Endothelial cell of umbilical vein (primary cell): ENCODE data around the gene HCLS1. TPM values are rescaled to one million over a fixed set of nuclear protein-coding genes. Genes with fewer than 3 reads are reported as not detected.

ENCODE experiments used
- BruUV-seq: library from RNA; stranded (reverse); fragments of 400-500 nt; replicated peaks from 2 replicates; lab custom pipeline; 2021; lab: Mats Ljungman, UMichigan
- CTCF ChIA-PET: fragments of 300-600, 350-600 bp; sonication (Branson Sonifier 250); formaldehyde crosslinking; loops from one replicate; lab custom pipeline; 2021; ENCODE audit warnings: antibody characterized with exemption, inconsistent platforms; lab: Charles Lee
- POLR2A ChIA-PET: fragments of 300-600, 350-600 bp; sonication (Branson Sonifier 250); formaldehyde crosslinking; loops from one replicate; lab custom pipeline; 2021; ENCODE audit warnings: antibody characterized with exemption, inconsistent platforms; lab: Charles Lee
- DNase-seq: peaks from one replicate; pipeline ENCODE4 v3.0.0-alpha.2; 2011; ENCODE audit warnings: low read depth, low spot score
- FAIRE-seq: peaks from 2 replicates; lab custom pipeline; 2011; peaks lifted over from hg19 to GRCh38; lab: Jason Lieb, UNC
- H2AFZ ChIP-seq: 2 replicates; pipeline ENCODE4 v1.6.0; 2012; ENCODE audit warnings: low read depth, low read length, control low read depth, inconsistent platforms
- H3K27ac ChIP-seq: 2 replicates; pipeline ENCODE4 v1.5.1; 2011; ENCODE audit warnings: low read depth, mild to moderate bottlenecking, control low read depth, low read length, moderate library complexity; ENCODE audit not compliant: insufficient read depth
- H3K27me3 ChIP-seq, 2 experiments: 2 replicates each; pipeline versions ENCODE4 v1.6.0 to v1.6.1; 2011; ENCODE audit warnings: low read length in 2 of 2, mixed read lengths in 1 of 2; ENCODE audit not compliant: control insufficient read depth in 2 of 2, insufficient read depth in 2 of 2
- H3K36me3 ChIP-seq, 2 experiments: 2 replicates in 1 of 2; 3 replicates in 1 of 2; pipeline ENCODE4 v1.5.1; 2011; ENCODE audit warnings: low read length in 2 of 2, mild to moderate bottlenecking in 1 of 2, moderate library complexity in 1 of 2; ENCODE audit not compliant: control insufficient read depth in 2 of 2, insufficient read depth in 2 of 2; ENCODE audit errors: extremely low read depth in 1 of 2
- H3K4me1 ChIP-seq: 3 replicates; pipeline ENCODE4 v1.5.1; 2011; ENCODE audit warnings: mild to moderate bottlenecking, low read length; ENCODE audit not compliant: control insufficient read depth, insufficient read depth; ENCODE audit errors: extremely low read depth
- H3K4me2 ChIP-seq: 2 replicates; pipeline ENCODE4 v1.6.1; 2011; ENCODE audit warnings: low read length, control low read depth, mixed read lengths; ENCODE audit not compliant: insufficient read depth
- H3K4me3 ChIP-seq, 3 experiments: fragments of 200-600 bp in 1 of 3; sonication (generic), shearing (Covaris generic) in 1 of 3; replicated peaks in 1 of 3; 2 replicates each; pipeline ENCODE4 v1.5.1; 2011 to 2016; ENCODE audit warnings: control low read depth in 3 of 3, low read length in 3 of 3, mild to moderate bottlenecking in 2 of 3, inconsistent platforms in 1 of 3, low read depth in 1 of 3, moderate library complexity in 1 of 3; ENCODE audit not compliant: insufficient read depth in 1 of 3
- H3K79me2 ChIP-seq: 2 replicates; pipeline ENCODE4 v1.6.0; 2012; ENCODE audit warnings: low read length, inconsistent platforms; ENCODE audit not compliant: control insufficient read depth, insufficient read depth
- H3K9ac ChIP-seq: replicated peaks from 2 replicates; pipeline ENCODE3; 2011; ENCODE audit warnings: low read length, control low read depth; ENCODE audit not compliant: insufficient read depth; ENCODE audit errors: extremely low read depth
- H3K9me1 ChIP-seq: replicated peaks from 3 replicates; pipeline ENCODE4 v1.6.0; 2011; ENCODE audit warnings: mild to moderate bottlenecking, low read length; ENCODE audit not compliant: control insufficient read depth, insufficient read depth; ENCODE audit errors: extremely low read depth
- H3K9me3 ChIP-seq: replicated peaks from 2 replicates; pipeline ENCODE4 v1.5.1; 2012; ENCODE audit warnings: low read length, inconsistent platforms; ENCODE audit not compliant: control insufficient read depth, insufficient read depth
- H4K20me1 ChIP-seq: replicated peaks from 2 replicates; pipeline ENCODE3; 2011; ENCODE audit warnings: mild to moderate bottlenecking, low read length; ENCODE audit not compliant: control insufficient read depth, insufficient read depth; ENCODE audit errors: extremely low read depth
- EZH2 ChIP-seq: IDR thresholded peaks from 2 replicates; pipeline ENCODE4 v1.6.1; 2012; ENCODE audit warnings: borderline replicate concordance, low read depth, mild to moderate bottlenecking, moderate library complexity, low read length, inconsistent platforms; ENCODE audit not compliant: severe bottlenecking
- FOS ChIP-seq: IDR thresholded peaks from 2 replicates; pipeline ENCODE4 v1.6.1; 2011; ENCODE audit warnings: mild to moderate bottlenecking, low read length, moderate library complexity, borderline replicate concordance; ENCODE audit not compliant: insufficient read depth
- GATA2 ChIP-seq: IDR thresholded peaks from 2 replicates; pipeline ENCODE4 v1.7.0; 2011; ENCODE audit warnings: low read depth, mild to moderate bottlenecking, moderate library complexity, mixed read lengths, low read length; ENCODE audit not compliant: insufficient read length, insufficient read depth
- JUN ChIP-seq: IDR thresholded peaks from 2 replicates; pipeline ENCODE4 v1.6.1; 2011; ENCODE audit warnings: borderline replicate concordance, low read depth; ENCODE audit not compliant: insufficient read length, insufficient read depth
- MYC ChIP-seq: IDR thresholded peaks from one replicate; pipeline ENCODE4 v1.6.1; 2011; ENCODE audit warnings: mild to moderate bottlenecking, low read depth, low read length
- POLR2A ChIP-seq: IDR thresholded peaks from 2 replicates; pipeline ENCODE4 v1.6.1; 2012; ENCODE audit warnings: low read depth, mild to moderate bottlenecking, control low read depth, low read length
- POLR2AphosphoS5 ChIP-seq: IDR thresholded peaks from 2 replicates; pipeline ENCODE4 v1.6.1; 2012; ENCODE audit warnings: low read depth, mild to moderate bottlenecking, control low read depth, low read length, moderate library complexity; ENCODE audit not compliant: insufficient read depth
- dilution Hi-C: fragments of 300-500 bp; cut with MboI; formaldehyde crosslinking; loops from one replicate; pipeline ENCODE4 v1.15.0; 2019; ENCODE audit warnings: low sequenced_read_pairs; ENCODE audit not compliant: extremely low pct_ligation_motif_present
- intact Hi-C: fragments of 100-400 bp; cut with micrococcal nuclease; formaldehyde crosslinking; loops from one replicate; pipeline ENCODE4 v1.10.0; 2022
- polyA plus RNA-seq, 4 experiments: library from polyadenylated mRNA; depleted of rRNA in 3 of 4; stranded (reverse) in 3 of 4; unstranded in 1 of 4; fragments of >200 nt; gene quantifications; 2 replicates each; pipeline versions ENCODE4 v1.2.1 to v1.2.3, GENCODE V29; 2011 to 2012; ENCODE audit warnings: missing spikeins in 1 of 4
- total RNA-seq: library from RNA; stranded (reverse); gene quantifications from 2 replicates; pipeline ENCODE4 v1.2.3, GENCODE V29; 2021
- TF ChIP-seq, protein P1 (sequence below): IDR thresholded peaks from 2 replicates; pipeline ENCODE4 v1.6.1; 2011; ENCODE audit not compliant: insufficient read depth, insufficient read length
- TF ChIP-seq, protein P2 (sequence below), 2 donors: IDR thresholded peaks; 1 replicate in 1 of 2; 2 replicates in 1 of 2; pipeline ENCODE4 v1.5.1; 2011; ENCODE audit warnings: low read length in 2 of 2, mild to moderate bottlenecking in 2 of 2, moderate library complexity in 2 of 2, control low read depth in 1 of 2, inconsistent platforms in 1 of 2, low read depth in 1 of 2; ENCODE audit not compliant: insufficient read depth in 1 of 2; ENCODE audit errors: extremely low read depth in 1 of 2

The HCLS1 gene
- total and polyA plus RNA-seq, 2 donors (not counting 3 experiments of a cell fraction or from before 2014, with no cell fraction given) = 51.9 to 63.5 TPM

DNA sequence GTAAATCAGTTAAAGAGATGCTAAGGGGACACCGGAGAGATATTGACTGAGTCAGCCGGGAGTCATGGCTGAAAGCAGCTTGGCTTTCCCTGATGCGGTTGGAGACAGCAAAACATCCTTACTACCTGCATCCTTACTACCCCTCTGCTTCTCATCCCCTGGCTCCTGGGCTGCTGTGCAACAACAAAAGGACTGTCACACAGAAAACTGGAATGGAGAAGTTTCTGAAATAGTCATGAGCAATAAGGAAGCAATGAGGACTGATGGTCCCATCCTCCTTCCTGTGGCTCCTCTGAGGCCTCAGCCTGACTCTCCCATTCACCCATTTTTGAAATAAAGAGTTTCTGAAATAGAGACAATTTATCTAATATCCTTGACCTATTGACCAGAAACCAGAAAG is 1.1 kb downstream of the HCLS1 start:
- Histone ChIP-seq H3K36me3 (peaks cover 2 to 4% of the 10 kb centered on the region in 2 experiments), H3K9ac (no peak overlapping the region), H3K9me3 (no peaks in the 10 kb centered on the region), H4K20me1 (no peaks in the 10 kb centered on the region), H2AFZ (no peak overlapping the region), H3K4me1 (peaks cover 25% of the 10 kb centered on the region), H3K79me2 (peaks cover 19% of the 10 kb centered on the region), H3K4me3 (peak overlapping the region in 1 of 3 experiments; percentile 76), H3K4me2 (peak overlapping the region; percentile 94), H3K27ac (no peak overlapping the region), H3K9me1 (no peaks in the 10 kb centered on the region), H3K27me3 (no peaks in the 10 kb centered on the region)
- CTCF ChIA-PET = no interaction called here
- no TSS peak for BruUV-seq
- dilution Hi-C loops (no loop called here), intact Hi-C loops (no loop called here)
- POLR2A ChIA-PET = no interaction called here
- DNase-seq (no peak), FAIRE-seq (no peak)
- TF ChIP-seq JUN (no peak), EZH2 (no peak), FOS (no peak), POLR2AphosphoS5 (no peak), POLR2A (no peak), GATA2 (no peak), MYC (no peak)
- TF ChIP-seq, protein P1, sequence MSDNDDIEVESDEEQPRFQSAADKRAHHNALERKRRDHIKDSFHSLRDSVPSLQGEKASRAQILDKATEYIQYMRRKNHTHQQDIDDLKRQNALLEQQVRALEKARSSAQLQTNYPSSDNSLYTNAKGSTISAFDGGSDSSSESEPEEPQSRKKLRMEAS = no peak
- TF ChIP-seq, protein P2, sequence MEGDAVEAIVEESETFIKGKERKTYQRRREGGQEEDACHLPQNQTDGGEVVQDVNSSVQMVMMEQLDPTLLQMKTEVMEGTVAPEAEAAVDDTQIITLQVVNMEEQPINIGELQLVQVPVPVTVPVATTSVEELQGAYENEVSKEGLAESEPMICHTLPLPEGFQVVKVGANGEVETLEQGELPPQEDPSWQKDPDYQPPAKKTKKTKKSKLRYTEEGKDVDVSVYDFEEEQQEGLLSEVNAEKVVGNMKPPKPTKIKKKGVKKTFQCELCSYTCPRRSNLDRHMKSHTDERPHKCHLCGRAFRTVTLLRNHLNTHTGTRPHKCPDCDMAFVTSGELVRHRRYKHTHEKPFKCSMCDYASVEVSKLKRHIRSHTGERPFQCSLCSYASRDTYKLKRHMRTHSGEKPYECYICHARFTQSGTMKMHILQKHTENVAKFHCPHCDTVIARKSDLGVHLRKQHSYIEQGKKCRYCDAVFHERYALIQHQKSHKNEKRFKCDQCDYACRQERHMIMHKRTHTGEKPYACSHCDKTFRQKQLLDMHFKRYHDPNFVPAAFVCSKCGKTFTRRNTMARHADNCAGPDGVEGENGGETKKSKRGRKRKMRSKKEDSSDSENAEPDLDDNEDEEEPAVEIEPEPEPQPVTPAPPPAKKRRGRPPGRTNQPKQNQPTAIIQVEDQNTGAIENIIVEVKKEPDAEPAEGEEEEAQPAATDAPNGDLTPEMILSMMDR (IDR thresholded peaks at IDR 0.05; ENCODE audit: extremely low read depth in 1 of 2, insufficient read depth in 1 of 2, low read depth in 1 of 2, low read length in 2 of 2) = no peak
